ENCODE data around the gene DEUP1.
A peak's percentile ranks its signal among the peaks of the same experiment; 100 is the strongest.

The DEUP1 gene

DNA sequence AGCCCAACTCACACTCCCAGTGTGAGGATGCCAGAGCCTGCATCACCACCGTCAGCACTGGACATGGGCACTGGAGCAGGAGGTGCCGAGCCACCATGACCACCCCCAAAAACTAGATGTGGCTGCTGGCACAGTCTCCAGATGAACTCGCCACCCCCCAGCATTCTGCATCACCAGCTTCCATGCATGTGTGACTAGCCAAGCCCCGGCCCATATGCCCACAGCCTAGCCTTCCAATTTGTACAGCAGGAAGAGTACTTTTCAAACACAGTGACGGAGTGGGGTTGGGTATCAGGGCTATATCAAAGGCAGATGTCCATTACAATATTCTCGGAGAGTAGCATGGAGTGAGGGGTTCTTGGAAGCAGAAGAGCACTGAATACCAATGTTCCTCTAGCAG, 149.7 kb downstream of the DEUP1 start:
- no peak for DNase-seq

DNA sequence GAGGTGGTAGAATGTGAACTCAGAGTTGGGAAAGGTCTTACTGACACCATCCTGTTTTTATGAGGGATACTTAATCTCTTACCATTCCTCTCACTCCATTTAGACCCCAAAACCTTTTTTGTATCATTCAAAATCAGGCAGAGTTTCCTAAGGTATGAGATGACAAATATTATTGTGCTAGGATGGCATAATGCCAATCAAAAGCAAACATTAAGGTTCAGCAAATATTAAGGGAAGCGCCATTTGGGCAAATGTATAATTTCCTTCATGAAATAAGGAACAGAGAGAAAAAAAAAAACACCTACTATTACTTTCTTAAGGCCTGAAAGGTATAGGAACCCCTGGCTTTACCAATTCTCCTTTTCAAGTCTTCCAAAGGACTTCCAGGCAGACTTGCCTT, 150.2 kb downstream of the DEUP1 start:
- no peak for DNase-seq

DNA sequence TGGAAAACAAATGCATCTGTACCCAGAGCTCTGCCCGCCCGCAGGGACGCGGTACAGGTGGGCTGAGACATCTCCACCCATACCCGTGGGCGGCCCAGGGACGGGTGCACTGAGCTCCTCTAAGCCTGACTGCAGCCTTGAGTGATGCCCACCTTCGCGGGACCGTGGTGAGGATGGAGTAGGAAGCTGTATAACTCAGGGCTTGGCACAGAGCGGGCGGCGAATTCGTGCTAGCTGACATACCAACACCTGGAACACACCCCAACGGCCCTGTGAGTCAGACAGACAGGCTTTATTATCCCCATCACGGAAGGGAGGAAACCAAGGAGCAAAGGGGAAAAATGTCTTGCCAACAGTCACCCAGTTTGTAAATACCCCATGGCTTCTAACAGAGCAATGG, 150.7 kb downstream of the DEUP1 start:
- DNase-seq = no peak

DNA sequence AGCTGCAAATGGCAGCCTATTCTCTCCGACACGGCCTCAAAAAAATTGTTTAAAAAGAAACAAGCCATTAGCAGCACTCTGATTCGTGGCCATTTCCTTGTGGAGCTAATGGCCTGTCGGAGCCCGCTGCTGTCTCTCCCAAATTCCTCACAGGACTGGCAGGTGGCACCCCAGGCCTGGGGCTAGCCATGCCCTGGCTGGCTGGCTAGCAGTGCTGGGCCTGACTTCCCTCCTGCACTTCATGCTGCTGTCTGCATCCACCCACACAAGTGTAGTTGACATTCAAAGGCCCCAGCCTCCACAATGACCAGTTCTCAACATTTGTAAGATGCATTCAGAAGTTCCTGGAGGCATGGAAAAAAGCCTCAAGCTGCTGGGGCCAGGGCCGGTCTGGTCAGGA, 151.2 kb downstream of the DEUP1 start:
- no peak for DNase-seq

DNA sequence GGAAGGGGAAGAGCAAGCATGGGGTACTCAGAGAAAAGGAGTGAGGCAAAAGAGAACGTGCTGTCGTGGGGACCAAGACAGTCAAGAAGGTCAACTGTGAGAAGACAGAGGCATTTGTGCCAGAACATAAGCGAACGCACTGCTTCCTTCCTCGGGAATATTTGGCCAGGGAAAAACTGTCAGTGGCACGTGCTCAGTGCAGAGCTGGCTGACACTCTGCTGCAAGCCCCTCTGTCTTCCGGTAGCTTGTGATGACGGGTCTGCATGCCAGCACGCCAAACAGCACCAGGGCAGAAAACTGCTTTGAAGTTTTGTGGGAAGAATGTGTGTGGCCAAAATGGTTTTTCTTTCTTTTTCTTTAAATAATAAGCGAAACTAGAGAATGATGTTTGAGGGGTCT, 152.0 kb downstream of the DEUP1 start:
- peak; percentile 11 for DNase-seq

DNA sequence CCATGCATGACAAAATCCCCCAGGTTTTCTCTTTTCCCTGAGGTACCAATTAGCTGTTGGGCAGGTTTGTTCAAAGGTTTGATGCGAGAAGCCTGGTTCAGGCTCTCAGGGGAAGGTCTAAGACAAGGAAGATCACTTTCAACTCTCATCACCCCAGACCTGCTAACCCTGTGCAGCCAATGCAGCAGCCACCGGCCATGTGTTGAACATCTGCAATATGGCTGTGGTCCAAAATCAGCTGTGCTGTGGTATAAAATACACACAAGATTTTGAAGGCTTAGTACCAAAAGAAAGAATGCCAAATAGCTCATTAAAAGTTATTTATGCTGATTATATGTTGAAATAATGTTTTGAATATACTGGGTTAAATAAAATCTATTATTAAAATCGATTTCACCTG, 154.2 kb downstream of the DEUP1 start:
- peak; percentile 5 for DNase-seq

DNA sequence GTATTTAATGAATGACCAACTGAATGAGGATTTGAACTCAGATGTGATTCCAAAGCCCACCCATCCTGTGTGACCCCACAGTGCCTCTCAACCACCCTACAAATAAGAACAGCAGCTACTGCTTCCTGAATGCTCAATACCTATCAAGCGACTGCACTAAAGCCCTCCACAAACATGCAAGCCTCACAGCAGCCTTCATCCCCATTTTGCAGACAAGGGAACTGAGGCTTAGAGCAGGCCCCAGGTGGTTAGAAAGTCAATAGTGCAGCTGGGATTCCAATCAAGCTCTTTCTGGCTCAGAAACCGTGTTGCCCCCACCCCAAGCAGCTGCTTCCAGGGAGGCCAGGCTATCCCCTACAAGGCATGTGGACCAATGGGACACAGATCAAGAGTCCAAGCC, 155.4 kb downstream of the DEUP1 start:
- no peak for DNase-seq

DNA sequence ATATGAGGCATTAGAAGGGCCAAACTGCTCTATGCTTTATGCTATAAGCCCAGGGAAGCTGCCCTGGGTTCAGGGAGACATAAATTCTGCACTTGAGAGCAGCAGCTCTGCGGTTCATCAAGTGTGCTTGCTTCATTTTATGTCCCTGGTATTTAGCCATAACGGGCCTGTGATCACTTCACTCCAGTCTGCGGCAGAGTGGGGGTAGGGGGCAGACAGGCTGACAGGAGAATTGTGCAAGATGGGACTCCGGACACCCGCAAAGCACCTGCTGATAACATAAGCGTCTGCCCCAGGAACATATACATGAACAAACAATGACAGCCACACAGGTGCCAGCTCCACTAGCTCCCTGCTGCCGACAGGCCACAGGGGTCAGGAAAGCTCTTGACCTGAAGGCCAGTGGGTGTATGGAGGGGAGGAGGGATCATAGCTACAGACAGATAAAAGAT, 156.5 kb downstream of the DEUP1 start:
- no peak for DNase-seq
